Stimulated activated CD4-positive, alpha-beta T cell treated with anti-CD3 and anti-CD28 coated beads, Interleukin-4, amount 100 ng/mL, for 1 hour (primary cell): ENCODE results near the gene DMRT1.
"Not testable (repeated sequence)": the region's sequence is repeated elsewhere in the genome, so short reads cannot be mapped to it uniquely, and the experiment has no call there.

Source experiments
- DNase-seq: peaks from one replicate; pipeline ENCODE4 v3.0.0-alpha.2; 2020

The DMRT1 gene

DNA sequence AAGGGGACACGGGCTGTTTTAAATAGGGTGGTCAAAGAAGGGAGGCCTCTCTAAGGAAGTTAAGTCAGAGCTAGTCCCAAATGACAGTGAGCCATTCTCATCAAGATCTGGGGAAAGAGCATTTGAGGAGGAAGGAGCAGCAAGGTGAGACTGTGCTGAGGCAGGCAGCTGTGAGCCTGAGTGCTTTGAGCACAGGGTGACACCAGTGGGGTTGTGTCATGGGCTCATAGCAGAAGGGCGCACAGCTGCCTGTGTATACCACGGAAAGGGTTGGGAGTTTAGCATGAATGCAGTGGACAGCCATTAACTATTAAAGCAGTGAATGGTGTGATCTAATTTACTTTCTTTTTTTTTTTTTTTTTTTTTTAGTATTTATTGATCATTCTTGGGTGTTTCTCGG lies 19.2 kb downstream of the DMRT1 start:
- no peak for DNase-seq

DNA sequence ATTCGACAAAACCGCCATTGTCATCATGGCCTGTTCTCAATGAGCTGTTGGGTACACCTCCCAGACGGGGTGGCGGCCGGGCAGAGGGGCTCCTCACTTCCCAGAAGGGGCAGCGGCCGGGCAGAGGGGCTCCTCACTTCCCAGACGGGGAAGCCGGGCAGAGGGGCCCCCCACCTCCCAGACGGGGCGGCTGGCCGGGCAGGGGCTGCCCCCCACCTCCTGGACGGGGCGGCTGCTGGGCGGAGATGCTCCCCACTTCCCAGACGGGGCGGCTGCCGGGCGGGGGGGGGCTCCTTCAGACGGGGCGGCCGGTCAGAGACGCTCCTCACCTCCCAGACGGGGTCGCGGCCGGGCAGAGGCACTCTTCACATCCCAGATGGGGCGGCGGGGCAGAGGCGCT lies 20.0 kb downstream of the DMRT1 start:
- DNase-seq, result not testable (repeated sequence)

DNA sequence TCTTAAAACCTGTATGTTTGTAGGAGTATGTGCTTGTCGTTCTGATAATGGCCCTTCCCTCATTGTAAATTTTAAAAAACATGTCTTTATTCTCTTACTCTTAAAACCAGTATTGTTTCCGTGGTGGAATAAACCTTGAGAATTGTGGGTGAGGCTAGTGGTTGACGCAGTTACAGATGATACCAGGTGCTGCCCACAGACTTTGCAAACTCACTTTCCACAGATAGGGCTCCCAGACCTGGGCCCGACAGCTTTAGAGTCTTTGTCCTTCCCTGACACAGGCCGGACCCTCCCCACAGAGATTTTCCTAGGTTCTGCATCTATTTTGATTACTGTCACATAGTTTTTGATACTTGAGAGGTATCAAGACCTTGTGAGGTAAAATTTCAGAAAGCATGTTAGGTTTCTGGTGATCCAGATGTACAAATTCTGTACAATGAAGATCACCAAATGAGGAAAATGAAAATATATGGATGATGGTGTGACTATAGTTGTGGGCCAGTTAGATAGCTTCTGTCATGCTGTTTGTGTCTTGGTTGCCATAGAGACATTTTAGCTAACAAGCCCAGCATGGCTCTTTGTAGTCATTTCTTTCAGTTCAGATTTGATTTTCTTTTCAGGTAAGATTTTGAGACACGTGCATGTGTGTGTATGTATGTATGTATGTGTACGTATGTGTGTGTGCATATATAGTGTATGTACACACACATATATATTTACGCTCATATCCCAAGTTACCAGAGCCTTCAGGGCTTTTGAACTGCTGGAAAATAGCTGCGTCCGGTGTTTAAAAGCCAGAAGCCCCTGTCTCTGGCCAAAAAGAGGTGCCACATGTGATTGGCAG lies 33.8 kb downstream of the DMRT1 start:
- DNase-seq, result no peak

DNA sequence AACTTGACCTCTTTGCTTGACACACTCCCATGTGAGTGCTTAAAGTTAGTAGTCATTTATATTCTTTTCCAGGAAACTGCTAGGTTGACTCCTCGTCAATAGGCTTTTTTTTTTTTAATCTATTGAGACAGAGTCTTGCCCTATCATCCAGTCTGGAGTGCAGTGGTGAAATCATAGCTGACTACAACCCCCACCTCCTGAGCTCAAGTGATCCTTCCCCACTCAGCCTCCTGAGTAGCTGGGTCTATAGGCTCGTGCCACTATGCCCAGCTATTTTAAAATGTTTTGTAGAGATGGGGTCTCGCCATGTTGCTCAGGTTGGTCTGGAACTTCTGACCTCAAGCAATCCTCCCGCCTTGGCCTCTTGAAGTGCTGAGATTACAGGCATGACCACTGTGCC lies 34.9 kb downstream of the DMRT1 start:
- DNase-seq, result no peak

DNA sequence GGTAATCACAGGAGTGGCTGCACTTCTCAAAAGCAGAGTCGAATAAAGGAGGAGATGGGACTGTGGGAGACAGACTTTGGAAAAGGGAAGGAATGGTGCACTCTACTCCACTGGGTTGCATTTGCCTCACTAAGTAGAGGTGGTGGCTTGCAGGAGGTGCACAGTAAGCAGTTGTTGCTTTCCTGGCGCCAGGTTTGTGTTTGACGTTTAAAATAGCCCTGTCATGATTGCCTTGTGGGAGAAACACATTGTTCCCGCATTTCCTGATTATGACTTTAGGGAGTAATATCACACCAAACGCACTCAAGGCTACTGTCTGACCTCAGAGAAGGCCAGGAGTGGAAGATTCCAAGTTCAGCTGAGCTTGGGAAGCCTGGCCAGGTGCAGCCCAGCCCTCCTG lies 36.7 kb downstream of the DMRT1 start:
- no peak for DNase-seq

DNA sequence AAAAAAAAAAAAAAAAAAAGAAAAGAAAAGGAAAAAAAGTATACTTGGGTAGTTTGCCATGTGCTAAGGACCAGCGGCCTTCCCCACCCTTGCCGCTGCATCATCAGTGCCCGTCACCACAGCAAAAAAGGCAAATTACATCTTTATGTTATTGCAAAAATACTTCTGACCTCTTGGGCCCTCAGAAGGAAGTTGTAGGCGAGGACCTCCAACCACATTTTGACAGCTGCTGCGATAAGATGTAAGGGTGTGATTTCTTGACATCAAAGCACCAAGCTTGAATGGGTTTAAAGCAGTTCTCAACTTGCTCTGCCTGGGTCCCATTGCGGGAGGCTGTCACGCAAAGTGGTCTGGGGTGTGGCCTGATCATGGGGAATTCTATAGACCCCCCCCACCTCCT lies 39.2 kb downstream of the DMRT1 start:
- DNase-seq, result no peak

DNA sequence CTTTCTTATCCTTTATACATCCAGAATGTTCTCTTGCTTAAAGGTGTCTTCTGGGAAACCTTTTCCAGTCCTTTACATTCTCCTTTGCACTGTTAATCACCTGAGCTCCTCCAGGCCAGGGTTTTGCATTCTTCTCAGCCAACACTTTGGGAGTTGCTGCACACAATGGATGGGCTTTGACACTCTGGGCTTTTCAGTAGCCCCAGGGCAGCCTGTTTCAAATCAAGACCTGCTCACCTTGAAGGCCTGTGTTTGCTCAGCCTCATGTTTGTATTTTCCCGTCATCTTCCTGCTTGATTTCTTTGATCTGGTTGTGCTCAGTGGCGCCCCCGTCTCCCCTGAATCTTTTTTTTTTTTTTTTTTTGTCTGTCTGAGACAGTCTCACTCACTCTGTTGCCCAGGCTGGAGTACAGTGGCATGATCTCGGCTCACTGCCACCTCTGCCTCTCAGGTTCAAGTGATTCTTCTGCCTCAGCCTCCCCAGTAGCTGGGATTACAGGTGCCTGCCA lies 41.0 kb downstream of the DMRT1 start:
- DNase-seq, result no peak

DNA sequence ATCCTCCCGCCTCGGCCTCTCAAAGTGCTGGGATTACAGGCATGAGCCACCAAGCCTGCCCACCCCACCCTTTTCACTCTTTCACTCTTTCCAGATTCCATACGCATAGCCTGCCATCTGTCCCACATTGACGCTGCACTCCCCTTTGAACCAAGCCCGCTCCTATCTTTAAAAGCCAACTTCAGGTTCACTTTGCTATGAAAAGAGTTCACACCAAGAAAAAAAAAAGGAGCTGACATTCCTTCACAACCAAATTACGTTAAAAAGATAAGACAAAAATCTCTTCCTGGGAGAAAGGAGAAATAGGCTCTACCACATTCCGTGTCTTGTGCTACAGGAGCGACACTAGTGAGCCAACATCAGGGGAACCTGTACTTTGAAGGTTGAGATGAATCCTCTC lies 41.5 kb downstream of the DMRT1 start:
- no peak for DNase-seq

DNA sequence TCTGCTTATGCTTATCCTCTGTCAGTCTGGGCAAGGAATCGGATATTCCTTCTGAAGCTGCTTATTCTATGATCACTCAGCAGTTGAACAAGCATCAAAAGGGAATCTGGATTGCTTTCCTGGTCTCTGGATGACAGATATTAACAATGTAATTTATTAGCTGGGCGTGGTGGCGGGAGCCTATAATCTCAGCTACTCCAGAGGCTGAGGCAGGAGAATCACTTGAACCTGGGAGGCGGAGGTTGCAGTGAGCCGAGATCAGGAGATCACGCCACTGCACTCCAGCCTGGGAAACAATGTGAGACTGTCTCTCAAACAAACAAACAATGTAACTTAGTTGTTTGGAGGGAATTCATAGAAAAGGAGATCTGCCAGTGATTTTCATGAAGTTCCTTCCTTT lies 45.4 kb downstream of the DMRT1 start:
- no peak for DNase-seq

DNA sequence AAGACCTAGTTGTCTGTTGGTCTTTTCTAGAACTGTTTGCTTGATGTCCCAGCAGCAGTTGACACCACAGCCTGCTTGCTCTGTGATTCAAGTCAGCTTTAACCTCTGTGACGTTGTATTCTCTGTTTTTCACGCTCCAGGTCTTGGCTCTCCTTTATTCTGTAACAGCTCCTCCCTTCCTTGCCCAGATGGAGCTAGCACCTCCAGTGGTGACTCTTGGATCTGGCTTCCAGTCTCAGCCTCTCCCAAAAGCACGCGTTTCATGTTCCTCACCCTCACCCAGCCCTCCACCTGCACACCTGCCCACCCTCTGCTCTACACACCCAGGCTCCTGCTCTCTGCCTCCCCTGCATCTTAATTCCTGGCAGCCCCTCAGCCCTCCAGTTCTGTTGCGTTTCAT lies 50.6 kb downstream of the DMRT1 start:
- no peak for DNase-seq

DNA sequence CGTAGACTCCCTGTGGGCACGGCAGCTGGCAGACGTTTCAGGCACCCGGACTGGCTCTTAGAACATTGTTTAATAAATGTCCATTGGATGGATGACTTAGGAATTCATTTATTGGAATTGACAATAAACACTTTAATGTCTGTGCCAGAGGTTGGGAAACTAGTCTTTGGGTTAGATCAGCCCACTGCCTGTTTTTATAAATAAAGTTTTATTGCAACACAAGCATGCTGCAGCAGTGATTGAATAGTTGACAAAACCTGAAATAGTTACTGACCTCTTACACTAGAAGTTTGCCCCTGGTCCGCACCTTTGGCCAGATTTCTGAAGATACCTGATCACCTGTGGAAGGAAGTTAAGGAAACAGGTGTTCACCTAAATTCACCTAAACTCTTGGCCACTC lies 51.6 kb downstream of the DMRT1 start:
- no peak for DNase-seq

DNA sequence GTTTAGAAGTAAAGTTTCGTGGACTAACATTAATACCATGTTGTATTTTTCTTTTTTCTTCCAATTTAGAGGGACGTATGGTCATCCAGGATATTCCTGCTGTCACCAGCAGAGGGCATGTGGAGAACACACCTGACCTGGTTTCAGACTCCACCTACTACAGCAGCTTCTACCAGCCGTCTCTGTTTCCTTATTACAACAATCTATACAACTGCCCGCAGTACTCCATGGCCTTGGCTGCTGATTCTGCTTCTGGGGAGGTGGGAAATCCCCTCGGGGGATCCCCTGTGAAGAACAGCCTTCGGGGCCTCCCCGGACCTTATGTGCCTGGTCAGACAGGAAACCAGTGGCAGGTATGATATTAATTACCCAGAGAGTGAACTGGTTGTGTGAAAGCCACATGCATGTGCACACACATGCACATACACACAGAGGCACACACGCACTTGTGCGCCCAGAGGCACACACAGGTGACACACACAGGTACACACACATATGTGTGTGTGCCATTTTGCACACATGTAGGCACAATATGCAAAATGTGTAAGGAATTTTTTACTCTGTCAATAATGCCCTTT lies 52.4 kb downstream of the DMRT1 start:
- DNase-seq, result peak; percentile 31

DNA sequence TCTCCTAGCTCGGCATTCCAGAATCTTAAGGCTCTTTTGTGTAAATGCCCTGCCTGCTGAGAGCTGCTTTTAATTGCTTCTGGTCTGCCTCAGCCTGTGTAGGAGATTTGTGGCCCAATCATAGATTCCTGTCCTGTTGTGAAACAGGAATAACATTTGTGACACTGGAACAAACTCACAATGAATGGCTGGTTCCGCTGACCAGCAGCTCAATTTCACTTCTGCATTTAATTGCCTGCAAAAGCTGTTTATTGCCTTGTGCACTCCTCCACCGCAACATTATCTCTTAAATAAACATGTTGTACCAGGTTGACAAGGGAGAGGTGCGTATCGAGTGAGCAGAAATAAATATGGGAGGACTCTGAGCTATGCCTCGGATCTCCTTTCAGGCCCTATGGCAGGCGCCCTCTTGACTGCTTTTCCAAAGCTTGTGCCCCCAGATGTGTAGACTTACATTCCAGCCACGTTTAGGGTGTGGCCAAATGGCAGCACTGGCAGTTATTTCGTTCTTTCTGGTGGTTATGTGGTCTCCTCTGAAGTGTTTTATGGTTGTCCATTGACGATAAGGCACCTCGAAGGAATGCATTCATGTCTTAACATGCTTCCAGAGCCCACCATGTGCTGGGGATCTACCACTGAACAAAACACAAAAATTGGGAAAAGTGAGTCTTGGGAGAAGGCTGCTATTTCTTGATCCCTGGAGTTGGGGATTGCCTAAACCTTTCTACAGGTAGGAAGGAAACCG lies 58.1 kb downstream of the DMRT1 start:
- DNase-seq, result no peak

DNA sequence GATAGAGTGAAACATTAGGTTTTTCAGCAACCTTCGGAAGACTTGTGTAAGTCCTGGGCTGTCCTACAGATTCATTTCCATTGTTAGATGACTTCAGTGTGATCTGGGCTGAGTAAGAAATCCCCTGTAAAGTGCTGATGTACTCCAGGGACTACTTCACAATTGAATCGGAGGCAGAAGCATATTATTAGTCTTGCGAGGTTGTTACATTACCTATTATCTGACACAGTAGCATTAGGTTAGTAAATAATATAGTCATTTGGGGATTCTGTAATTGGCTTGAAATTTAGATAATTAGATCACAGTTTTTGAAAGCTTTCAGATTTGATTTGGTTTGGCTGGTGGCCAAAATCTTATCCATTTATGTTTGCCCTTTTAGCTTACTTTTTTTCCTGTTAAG lies 62.4 kb downstream of the DMRT1 start:
- no peak for DNase-seq

DNA sequence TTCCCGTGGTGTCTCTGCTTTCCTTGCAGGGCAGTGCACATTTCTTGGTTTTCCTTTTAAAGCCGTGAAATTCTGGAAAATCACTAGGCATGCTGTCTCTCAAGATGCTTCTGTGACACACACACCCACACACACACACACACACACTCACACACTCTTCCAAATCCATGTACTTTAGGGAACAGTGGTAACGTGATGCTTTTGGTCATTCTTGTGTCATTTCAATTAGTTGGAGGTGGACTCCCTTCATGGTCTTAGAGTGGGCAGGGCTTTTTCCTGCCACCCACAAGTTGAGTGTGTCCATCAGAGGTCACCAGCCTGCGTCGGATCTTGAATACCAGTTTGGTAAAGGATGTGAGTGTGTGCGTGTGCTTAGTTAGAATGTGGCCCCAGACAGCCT lies 64.4 kb downstream of the DMRT1 start:
- no peak for DNase-seq

DNA sequence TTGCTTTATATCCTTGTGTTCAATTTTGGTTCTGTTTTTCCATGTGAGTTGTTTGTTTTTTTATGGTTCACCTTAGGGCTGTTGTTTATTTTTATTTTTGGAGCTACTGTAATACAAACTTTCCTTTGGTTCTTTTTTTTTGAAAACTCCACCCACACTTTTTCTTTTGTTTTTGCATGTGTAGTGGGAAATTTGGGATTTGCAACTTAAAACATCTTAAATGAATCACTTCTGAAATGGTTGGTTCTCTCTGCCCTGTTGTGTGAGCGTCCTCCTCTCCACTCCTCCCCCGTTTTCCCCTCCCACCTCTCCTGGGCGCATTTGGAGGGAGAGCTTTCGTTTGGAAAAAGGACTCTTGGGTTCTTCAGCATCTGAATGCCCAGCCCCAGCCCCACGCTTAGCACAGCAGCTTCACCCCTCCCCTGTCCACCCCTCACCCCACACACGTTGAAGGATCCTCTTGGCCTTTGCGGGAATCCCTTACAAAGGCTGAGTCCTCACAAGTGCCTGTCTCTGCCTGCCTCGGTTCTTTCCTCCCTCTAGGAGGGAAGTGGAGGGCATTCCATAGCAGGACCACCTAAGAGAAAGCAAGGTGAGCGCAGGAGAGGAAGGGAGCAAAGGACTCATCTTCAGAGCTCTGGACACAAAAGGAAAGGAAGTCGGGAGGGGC lies 67.2 kb downstream of the DMRT1 start:
- DNase-seq, result no peak

DNA sequence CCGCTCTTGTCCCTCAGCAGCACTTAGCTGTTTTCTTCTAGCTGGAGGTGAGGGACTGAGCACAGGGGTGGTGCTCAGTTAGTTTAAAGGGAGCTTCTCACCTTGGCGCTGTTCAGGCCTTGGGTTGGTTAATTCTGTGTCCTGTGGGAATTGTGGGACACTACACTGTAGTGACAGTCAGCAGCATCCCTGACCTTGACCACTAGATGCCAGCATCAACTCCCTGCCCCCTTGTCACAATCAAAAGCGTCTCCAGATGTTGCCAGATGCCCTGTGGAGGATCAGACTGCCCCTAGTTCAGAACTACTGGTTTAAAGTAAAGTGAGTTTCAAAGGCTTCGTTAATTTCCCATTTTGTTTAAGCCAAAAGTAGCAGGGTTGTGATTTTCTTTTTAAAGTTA lies 69.5 kb downstream of the DMRT1 start:
- DNase-seq, result no peak

DNA sequence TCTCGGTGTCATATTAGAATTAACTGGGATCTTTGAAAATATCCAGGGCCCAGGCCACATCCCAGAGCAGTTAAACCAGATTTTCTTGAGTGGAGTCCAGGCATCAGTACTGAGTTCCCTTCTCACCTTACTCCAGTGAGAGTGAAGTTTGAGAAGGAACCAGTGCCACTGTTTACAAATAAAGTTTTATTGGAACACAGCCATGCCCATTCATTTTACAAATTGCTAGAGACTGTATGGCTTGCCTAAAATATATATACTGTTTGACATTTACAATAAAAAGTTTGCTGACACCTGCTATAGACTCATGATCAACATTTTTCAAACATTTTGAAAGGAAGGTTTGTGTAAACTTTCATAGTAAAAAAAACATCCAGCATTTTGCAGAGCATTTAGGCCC lies 71.3 kb downstream of the DMRT1 start:
- DNase-seq, result no peak

DNA sequence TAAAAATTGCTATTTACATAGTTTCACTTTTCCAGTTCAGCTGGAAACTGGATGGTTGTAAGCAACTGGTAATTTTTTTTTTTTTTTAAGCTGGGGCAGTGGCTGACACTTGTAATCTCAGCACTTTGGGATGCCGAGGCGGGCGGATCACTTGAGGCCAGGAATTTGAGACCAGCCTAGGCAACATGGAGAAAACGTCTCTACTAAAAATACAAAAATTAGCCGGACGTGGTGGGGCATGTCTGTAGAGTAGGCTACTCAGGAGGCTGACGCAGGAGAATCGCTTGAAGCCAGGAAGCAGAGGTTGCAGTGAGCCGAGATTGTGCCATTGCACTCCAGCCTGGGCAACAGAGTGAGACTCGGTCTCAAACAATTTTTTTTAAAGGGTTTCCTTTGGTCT lies 72.0 kb downstream of the DMRT1 start:
- DNase-seq, result not testable (repeated sequence)

DNA sequence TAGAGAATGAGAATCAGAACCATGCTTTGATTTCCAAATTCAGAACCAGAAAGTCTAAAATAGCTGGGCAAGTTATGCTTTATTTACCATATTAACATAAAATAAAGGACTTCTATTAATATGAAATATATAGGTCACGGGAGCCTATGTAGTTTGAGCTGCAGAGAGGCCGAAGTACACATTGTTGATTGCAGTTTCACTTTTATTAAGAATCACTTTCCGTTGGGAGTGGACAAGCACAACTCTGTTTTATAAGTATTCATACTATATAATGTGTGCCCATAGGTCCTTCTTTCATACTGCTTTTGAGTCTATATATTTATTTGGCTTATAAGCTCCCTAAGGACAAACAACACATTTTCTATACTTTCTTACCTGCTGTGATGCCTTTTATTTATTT lies 76.2 kb downstream of the DMRT1 start:
- no peak for DNase-seq

DNA sequence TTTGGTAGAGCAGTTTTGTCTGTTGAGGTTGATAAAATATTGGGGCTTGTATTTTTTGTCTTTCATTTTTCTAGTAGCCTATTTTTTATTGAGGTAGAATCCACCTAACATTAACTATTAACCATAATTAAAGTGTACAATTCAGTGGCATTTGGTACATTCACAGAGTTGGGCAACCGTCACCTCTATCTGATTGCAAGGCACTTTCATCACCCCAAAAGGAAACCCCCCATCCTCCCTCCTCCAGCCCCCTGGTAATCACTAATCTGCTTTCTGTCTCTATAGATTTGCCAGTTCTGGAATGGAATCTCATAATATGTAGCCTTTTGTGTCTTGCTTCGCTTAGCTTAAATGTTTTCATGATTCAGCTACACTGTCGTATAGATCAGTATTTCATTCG lies 79.4 kb downstream of the DMRT1 start:
- DNase-seq, result no peak

DNA sequence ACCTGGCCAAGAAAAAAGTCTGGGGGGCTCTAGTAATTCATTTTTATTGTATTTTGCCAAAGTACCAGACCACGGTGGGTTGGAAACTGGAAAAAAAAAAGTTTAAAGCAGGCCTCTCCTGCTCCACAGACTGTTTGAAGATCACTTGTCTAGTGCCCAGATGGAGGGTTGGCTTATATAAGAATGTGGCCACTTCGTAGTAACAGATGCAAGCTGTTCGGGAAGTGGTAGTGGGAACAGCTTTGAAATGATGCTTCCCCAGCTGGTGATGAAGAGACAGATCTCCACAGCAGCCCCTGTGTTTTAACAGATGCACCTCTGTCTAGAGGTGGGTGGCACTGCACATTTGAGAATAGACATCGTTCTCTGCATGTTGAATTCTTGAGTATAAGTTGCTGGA lies 80.7 kb downstream of the DMRT1 start:
- DNase-seq, result no peak

DNA sequence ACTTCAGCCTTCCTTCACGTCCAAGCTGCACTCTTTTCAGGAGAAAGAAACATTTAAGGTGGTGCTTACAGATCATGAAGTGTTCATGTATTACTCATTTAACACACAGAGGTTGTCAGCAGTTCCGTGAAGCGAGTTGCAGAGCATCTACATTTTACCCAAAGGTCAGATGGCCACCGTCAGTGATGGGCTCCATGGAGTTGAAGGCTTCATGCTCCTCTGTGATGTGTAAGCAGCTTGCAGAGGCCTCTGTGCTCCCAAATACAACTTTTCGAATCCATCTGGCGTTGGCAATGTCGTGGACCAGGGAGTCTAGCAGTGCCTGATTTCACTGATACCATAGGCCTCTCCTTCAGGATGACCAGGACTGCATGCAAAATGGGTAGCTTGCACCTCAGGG lies 81.2 kb downstream of the DMRT1 start:
- DNase-seq, result no peak
